SK-MEL-5 (cell line): Measurements from ENCODE around the gene TOMM22. TPM values are rescaled to one million over a fixed set of nuclear protein-coding genes. Genes with fewer than 3 reads are reported as not detected.

Source experiments
- DNase-seq: peaks from one replicate; pipeline ENCODE4 v3.0.0-alpha.2; 2016; ENCODE audit warnings: low read depth, low spot score
- in situ Hi-C: cut with HindIII; loops from 2 replicates; pipeline ENCODE4 v1.10.0; 2016; ENCODE audit warnings: low sequenced_read_pairs, high pct_unique_total_duplicates, low pct_unique_long_range_greater_than_20kb
- total RNA-seq: library from RNA; depleted of rRNA; stranded (reverse); fragments of >200 nt; shearing (Covaris generic); gene quantifications from 2 replicates; pipeline ENCODE4 v1.2.3, GENCODE V29; 2014

Gene TOMM22
- total RNA-seq, 1 experiment from 2014 or later, result 78.4 TPM

- in situ Hi-C loops, result no loop called here
- no peak for DNase-seq
Measured at GRCh38 chr22:38707346-38707745, 25.6 kb downstream of the TOMM22 start.

DNA sequence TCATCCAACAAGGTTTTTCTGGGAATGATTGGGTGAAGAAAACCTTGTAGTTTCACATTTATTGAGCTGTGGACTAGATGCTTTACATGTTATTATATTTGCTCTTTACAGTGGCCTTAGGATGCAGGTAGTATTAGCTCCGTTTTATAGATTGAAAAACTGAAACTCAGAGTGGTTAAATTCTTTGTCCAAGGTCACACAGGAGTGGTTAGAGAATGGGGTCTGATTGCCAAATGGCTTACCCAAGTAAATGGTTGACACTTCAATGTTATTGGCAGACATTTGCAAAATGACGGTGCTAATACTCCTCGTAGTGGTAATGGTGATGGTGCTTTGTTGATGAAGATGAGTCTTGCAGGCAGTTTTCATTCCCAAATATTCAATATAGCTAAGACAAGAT is 26.2 kb downstream of the TOMM22 start:
- in situ Hi-C loops, result no loop called here
- no peak for DNase-seq

GRCh38 chr22:38709306-38709705 is 27.5 kb downstream of the TOMM22 start:
- in situ Hi-C loops, result no loop called here
- DNase-seq, result no peak

- DNase-seq, result no peak
- in situ Hi-C loops, result no loop called here
Measured at GRCh38 chr22:38710351-38710750, 28.6 kb downstream of the TOMM22 start.

GRCh38 chr22:38710866-38711265 is 29.1 kb downstream of the TOMM22 start:
- in situ Hi-C loops, result no loop called here

GRCh38 chr22:38712486-38713207 is 30.9 kb downstream of the TOMM22 start:
- in situ Hi-C loops, result no loop called here
- no peak for DNase-seq

More at GRCh38 chr22:38710866-38711265, 29.1 kb downstream of the TOMM22 start:
- DNase-seq, result no peak

DNA sequence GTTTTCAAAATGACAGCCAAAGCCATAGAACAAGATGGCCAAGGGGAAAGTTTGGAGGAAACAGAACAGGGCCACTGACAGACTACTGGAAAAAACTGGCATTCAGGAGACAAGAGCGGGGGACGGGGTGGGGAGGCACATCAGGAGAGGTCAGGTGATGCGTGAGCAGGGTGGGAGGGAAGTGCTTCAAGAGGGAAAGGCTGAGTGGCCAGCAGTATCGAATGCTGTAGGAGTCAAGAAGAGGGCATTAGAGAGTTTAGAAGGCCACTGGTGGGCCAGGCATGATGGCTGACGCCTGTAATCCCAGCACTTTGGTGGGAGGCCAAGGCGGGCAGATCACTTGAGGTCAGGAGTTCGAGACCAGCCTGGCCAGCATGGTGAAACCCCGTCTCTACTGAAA is 32.2 kb downstream of the TOMM22 start:
- DNase-seq, result no peak
- in situ Hi-C loops, result no loop called here

- in situ Hi-C loops, result no loop called here
- no peak for DNase-seq
Measured at GRCh38 chr22:38715176-38715764, 33.5 kb downstream of the TOMM22 start.

GRCh38 chr22:38715852-38716251 is 34.1 kb downstream of the TOMM22 start:
- in situ Hi-C loops, result no loop called here
- DNase-seq, result no peak

GRCh38 chr22:38716271-38716670 is 34.5 kb downstream of the TOMM22 start:
- in situ Hi-C loops, result no loop called here

DNA sequence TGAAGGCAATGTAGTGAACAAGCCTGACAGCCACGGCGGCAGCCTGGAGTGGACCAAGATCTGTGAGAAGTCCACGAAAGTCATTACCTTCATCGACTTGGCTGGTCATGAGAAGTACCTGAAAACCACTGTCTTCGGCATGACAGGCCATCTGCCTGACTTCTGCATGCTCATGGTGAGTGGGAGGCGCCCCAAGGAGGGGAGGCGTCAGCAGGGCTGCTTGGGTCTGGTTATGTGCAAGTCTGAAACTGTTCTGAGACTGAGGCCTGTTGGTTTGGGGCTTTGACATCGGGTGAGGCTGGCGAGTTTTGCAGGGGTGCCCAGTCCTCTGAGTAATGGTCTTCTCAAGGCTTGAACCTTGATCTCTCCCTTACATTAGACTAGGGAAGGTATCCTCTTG is 35.1 kb downstream of the TOMM22 start:
- in situ Hi-C loops, result no loop called here
- no peak for DNase-seq

More at GRCh38 chr22:38716271-38716670, 34.5 kb downstream of the TOMM22 start:
- DNase-seq, result no peak

GRCh38 chr22:38717244-38717643 is 35.5 kb downstream of the TOMM22 start:
- in situ Hi-C loops, result no loop called here
- DNase-seq, result no peak

GRCh38 chr22:38718414-38718813 is 36.7 kb downstream of the TOMM22 start:
- peak; percentile 88 for DNase-seq
- in situ Hi-C loops, result no loop called here

- in situ Hi-C loops, result no loop called here
- DNase-seq, result no peak
Measured at GRCh38 chr22:38719196-38719595, 37.4 kb downstream of the TOMM22 start.

GRCh38 chr22:38720350-38720749 is 38.6 kb downstream of the TOMM22 start:
- in situ Hi-C loops, result no loop called here

DNA sequence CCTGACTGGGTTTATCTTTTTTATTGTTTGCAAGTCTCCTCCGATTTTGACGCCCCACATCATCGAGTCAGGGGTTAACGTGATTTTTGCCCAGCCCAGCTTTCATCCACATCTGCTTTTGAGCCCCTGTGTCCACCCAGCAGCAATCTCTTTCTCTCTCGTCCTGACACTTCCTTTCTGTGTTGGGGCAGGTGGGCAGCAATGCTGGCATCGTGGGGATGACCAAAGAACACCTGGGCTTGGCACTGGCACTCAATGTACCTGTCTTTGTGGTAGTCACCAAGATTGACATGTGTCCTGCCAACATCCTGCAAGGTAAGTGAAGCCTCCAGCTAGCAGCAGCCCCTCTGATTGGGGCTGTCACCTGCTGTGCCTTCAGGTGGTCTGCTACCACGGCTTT is 39.8 kb downstream of the TOMM22 start:
- in situ Hi-C loops, result no loop called here
- no peak for DNase-seq

More at GRCh38 chr22:38720350-38720749, 38.6 kb downstream of the TOMM22 start:
- DNase-seq, result no peak

GRCh38 chr22:38724176-38724575 is 42.4 kb downstream of the TOMM22 start:
- in situ Hi-C loops, result no loop called here
- no peak for DNase-seq

GRCh38 chr22:38724926-38725571 is 43.3 kb downstream of the TOMM22 start:
- peak; percentile 82 for DNase-seq
- in situ Hi-C loops, result no loop called here
